Activated CD4-positive, alpha-beta T cell treated with anti-CD3 and anti-CD28 coated beads, Interleukin-2, Interleukin-6, amounts not matched to agents 100 ng/mL and 50 ng/mL, durations not matched to agents 16 hours and 8 hours (primary cell): ENCODE data around the gene SAMD4A.

Experiments
- DNase-seq: peaks from one replicate; pipeline ENCODE4 v3.0.0-alpha.2; 2020

Gene SAMD4A

DNA sequence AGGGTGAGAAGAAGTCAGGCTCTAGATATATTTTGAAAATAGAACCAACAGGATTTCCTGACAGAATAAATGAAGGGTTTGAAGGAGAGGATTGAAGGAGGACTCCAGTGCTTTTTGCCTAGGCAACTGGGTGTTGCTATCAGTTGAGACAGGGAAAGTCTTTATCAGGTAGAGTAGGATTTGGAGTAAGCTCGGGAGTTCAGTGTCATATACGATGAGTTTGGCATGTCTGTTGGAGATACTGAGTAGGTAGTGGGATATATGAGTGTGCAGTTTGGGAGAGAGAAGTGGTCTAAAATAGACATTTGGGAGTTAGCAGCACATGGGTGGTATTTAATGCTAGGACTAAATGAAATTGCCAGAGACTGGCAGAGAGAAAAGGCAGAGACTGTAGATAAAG lies 141.2 kb downstream of the SAMD4A start:
- no peak for DNase-seq

DNA sequence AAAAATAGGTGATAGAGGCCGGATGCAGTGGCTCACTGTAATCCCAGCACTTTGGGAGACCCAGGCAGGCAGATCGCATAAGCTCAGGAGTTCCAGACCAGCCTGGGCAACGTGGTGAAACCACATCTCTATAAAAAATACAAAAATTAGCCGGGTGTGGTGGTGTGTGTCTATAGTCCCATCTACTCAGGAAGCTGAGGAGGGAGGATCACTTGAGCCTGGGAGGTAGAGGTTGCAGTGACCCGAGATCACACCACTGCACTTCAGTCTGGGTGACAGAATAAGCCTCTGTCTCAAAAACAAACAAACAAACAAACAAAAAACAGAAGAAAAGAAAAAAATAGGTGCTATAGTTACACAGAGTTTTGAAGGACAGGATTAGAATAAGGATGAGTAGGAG lies 142.1 kb downstream of the SAMD4A start:
- DNase-seq, result no peak

DNA sequence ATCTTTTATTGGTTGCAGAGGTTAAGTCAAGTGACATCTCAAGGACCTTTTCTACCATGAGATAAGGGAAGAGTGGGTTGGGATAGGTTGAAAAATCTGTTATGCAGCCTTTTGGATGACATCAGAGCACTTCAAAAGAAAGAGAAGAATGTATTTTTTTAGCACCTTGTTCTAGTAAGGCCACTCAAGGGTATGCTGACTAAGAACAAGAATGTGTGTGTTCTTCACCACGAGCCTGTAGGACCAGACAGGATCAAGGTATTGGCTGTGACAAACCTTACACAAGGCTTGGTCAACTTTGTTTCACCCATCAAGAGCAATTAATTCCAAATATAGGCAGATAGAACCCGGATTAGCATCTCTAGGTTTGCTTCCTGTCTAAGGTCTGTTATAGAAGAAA lies 142.5 kb downstream of the SAMD4A start:
- DNase-seq, result peak; percentile 72

DNA sequence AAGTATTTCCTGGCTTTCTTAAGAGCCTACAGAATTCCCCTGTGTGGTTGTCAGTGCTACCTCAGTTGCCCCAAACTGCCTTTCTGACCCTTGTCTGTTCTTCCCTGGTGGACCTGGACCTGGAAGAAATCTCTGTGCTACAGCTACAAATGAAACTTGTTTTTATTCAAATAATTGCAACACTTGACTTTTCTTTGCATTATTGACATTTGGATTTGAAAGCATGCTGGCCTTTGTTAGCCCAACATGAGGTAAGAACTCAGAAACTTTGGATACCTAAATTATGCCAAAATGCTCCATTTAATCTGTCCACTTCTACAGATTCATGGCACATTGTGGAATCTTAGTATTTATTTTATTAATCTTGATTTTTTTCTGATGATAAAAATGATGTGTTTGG lies 142.9 kb downstream of the SAMD4A start:
- no peak for DNase-seq

DNA sequence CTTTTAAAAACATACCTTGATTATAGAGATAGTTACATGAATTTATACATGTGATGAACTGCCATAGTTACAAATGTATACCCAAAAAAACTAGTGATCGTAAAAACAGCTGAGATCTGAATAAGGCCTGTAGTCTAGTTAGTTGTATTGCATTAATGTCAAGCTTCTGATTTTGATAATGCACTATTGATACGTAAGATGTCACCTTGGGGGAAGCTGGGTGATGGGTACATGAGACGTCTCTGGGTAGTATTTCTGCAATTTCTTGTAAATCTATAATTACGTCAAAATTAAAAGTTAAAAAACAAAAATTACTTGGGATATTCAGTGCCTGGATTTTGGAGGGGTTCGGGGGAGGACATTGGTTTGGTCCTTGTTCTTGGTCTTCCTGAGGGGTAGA lies 144.4 kb downstream of the SAMD4A start:
- no peak for DNase-seq

DNA sequence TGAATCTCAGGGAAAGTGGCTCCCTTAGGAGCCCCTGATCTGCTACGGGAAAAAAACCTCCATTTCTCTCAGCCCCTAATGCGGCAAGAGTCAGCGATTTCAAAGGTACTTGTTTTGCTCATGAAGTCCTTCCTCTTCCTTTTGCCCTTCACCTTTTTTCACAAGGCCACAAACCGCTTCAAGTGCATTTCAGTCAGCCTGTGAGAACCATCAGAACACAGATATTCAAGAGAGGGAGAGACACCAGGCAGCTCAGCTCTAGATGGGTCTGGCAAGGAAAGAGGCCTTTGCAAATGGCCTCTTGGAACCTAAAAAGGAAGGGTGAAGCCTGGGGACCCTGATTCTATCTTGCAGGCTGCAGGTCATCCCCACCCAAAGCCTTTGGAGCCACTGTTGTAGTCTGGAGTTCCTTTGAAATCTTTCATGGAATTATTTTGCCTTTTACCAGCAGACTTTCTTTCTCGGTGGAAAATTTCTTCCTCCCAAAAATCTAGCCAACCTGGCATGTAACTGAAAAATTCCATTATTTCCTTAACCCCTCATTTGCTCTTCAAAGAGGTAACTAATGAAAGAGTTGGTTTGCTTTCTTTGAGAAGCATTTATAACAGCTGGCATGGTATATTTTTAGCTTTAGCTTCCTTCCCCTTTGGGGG lies 145.0 kb downstream of the SAMD4A start:
- DNase-seq, result no peak

DNA sequence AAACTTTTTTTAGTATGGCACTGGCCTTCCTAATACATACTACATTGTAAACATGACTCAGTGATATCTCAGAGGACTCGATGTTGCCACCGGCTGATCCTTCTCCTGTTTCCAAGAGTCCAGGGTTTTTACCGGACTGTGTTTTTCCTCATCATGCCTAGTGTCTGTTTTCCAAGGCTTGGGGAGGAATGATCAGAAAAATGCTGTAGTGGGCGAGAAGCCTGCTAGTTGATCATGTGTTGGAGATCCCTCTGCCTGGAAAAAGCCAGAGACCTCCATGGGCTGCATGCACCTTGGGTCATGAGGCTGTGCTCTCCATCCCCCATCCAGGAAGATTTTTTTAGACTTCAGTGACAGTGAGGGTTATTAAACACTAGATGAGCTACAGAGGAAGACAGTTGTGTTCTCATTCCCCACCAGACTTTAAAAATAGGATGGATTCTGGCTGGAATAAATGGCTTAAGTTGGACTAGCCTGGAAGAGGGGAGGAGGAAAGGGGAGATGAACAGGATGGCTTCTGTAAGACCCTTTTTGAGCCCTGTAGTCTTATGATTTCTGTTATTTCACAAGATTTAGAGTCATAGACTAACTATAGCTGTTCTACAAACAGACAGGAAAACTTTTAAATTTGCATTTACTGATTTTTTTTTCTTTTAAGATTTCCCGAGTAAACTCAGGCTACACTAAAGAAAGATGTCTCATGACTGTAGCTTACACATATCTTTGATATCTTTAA lies 145.7 kb downstream of the SAMD4A start:
- no peak for DNase-seq

DNA sequence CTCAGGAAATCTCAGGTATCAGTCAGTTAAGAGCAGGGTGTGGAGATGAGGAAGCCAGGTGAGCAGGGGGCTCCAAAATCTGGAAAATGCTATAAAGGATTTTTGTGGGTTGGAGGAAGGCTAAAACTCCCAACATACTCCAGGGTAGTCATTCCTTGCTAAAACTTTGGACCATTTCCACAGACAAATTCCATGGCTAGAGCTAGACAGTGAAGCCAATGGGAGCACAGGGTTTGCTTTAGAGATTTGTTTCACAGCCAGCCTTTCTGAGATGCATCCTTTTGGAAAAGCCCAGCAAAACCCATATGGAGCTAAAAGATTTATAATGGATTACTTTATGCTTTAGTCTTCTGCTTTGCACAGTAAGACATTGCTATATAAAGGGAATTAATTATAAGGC lies 146.5 kb downstream of the SAMD4A start:
- no peak for DNase-seq

DNA sequence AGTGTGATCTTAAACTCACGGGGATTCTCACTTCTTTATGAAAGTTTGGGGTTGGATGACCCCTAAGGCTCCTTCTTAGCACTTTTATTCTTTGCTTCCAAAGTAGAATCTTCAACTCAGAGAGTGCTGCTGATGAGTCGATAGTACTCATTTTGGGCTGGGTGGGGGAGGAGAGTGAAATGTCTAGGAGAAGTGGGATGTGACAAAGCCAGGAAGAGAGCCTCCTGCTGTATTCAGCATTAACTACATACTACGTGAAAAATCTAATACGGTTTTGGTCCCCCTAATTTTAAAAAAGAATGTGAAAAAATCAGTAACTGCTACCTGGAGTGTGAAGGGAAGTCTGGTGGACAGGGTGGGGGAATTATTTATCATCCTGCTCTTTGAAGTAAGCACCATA lies 148.3 kb downstream of the SAMD4A start:
- DNase-seq, result no peak

DNA sequence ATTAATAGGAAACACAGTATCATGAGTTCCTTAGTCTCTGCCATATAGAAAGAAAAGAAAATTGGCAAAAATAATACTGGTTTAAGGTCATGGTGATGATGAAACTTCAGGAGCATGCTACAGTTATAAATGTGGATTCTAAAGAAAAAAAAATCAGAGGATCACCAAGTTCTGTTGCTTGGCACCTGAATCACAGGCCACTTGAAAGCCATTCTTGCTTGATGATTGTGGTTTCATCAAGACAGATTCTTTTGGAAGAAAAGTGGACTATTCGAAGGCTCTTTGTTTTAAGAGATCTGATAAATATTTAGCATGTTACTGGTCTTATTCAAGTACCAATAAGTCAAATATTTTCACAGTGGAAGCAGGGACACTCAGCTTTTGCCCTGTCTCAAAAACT lies 148.9 kb downstream of the SAMD4A start:
- no peak for DNase-seq

DNA sequence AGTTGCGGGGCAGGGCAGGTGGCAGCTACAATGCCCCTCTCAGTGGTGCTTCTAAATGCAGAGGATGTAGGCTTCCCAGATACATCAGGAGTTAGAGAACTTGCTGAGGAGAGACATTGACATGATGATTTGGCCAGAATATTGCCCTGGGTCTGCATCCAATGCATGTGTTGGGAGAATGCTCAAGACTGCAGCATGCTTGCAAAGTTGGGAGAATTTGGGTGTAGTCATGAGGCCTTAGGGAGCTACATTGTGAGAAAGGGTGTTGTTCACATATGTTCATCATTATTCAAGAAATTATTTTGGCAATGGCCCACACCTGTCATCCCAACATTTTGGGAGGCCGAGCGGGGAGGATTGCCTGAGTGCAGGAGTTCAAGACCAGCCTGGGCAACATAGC lies 149.9 kb downstream of the SAMD4A start:
- DNase-seq, result no peak

DNA sequence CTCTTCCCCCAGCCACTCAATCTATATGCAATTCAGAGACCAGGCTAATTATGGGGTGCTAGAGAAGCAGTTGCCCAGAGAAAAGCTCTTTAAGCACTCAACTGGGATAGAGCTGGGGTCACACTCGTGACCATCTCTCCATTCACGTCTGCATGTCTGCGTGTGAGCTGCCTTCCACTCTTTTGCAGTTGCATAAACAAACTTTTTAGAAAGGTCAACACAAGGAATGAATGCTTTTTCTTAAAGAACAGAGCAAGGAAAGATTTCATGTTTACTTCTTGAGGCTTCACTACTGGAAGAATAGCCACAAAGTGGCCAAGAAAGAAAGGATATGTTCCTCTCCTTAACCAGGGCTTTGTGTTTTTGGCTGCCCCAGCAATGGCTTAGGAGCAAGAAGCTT lies 151.1 kb downstream of the SAMD4A start:
- no peak for DNase-seq

DNA sequence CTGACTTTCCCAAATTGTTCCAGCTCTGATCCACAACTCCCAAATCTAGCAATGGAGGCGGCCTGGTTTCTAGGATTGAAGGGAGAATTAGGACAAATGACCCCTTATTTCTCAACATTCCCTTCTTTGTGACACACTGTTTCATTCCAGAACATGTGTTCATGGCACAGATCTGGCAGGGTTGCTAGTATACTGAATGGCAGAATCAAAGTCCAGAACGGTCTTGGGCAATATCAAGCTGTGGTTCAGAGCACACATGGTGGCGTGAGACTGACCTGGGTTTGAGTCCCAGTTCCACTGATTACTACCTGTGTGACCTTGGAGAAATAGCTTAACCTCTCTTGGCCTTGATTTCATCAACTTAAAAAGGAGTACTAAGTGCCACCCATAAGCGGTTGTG lies 152.5 kb downstream of the SAMD4A start:
- DNase-seq, result no peak

DNA sequence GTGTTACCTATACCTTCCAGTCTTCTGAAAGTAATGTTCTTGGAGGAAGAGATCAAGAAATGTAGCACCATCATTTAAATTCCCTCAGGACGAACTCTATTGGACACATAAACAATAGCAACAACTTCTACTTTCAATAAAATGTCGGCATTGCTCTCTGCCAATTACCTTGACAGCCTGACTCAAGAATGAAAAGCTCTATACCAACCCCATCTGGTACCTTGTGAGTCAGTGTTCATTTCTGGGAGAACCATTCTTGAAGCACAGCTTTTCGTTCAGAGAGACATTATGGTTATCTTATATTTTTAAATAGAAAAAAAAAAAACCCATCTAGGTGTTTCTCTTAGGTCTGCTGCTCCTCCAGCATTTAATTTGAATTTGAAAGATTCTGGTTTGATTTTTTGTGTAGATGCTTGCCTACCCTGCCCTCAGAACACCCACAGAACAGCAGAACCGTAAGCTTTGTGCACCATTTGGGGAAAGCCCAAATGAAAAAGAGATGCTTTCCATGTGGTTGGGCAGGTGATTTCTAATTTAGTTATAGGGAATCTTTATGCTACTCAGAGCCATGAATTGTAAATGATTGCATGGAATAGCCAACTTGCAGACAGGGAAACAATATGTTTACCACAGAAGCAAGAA lies 156.0 kb downstream of the SAMD4A start:
- DNase-seq, result peak; percentile 57

DNA sequence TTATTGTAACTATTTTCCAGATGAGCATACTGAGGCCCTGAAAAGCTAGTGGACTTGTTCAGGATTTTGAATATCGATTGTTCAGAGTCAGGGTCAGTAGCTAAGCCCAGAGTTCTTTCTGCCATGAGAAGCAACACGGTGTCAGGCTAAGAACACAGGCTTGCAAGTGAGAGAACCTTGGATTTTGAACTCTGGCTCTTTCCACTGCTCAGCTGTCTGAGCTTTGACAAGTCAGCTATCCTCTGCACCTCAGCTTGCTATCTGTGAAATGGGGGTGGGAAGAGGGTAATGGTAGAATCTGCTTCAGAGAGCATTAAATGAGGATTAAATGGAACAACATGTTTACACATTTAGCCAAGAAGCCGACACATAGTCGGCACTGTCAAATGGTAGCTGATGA lies 157.2 kb downstream of the SAMD4A start:
- DNase-seq, result no peak

DNA sequence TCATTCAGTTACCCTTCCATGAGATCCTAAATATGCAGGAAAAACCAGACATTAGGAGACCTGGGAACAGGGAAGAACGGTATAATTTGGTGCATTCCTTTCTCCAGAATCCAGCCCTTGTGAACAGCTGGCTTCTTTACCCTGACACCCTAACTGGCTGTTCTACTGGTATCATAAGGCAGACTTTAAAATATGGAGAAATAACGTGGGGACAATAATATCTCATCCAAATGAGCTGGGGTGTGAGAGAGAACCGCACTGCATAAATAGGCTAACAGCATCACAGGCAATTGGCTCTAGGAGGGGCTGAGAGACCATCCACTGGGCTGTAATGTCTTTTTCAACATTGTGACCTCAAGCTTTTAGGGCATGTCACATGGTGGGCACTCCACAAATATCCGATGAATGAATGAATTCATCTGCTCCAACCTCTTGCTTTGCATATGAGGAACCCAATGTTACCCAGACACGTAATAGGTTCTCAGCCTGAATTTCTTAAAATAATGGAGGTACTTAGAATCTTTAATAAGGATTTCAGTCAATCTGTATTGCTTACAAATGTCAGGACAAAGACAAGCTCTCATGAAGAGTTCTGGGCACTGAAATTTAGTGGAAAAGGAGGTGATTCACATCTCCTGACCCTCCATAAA lies 157.9 kb downstream of the SAMD4A start:
- no peak for DNase-seq

DNA sequence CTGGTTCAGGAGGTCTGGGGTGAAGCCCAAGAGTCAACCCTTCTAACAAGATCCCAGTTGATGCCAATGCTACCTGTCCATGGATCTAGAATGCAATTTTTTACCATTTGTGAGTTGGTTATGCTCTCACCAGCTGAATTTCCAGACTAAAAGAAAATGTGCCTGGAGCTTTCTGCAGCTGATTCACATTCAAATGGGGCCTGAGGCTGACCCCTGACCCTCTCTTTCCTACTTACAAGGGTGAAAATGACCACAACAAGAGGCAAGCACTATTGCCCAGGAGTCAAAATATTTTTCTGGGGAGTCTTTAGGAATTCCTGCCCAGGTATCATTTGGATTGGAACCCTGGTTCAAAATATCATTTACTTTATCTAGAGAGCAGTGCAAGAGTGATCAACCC lies 159.1 kb downstream of the SAMD4A start:
- DNase-seq, result no peak

DNA sequence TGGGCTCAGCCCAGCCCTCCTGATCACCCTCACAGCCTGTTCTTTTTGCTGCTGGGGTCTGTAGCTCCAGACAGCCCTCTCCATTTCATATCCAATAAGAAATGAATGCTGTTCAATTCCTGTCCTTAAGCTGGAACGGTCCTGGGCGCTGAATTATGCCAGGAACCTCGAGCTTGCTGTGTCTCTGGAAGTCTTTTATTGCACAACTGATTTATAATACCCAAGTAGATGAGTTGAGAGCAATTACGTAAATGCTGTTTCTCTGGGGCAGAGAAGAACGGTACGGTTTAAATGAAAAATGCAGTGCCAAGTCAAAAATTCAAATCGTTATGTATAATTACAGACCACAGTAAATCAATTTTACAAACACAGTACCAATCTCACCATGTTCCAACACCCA lies 161.0 kb downstream of the SAMD4A start:
- DNase-seq, result no peak

DNA sequence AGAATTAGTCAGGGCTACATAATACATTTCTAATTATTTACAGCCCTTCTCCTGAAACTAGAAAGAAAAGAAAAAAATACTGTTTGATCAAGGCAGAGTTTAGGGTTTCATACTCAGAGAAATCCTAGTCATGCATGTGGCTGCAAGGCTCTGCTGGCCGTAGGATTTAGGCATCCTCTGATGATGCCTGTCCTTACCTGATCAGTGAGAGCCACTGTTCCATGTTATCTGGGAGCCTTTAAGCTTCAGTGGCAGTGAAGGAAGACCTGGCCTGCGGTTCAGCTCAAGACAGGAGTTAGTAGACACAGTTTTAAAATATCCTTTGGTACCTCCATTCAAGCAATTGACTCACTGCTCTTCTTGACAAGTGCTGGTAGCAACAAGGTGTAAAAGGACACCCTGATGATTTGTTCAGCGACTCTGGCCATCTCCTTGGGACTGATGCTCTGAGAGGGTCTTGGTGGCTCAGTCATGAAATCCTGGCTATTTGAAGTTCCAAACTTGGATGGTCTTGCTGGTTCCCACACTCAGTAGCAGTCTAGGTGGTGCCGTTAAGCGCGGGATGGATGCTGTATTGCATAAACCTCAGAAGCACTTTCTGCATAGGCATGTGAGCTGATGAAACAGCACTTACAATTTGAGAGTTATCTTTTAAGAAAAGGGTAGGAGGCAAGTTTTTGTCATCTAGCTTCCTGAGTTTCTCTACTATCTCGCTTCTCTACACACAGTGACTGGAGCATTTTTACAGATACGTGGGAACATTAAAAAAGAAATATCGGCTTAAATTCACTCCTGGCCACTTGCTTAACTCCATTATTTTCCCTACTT lies 162.0 kb downstream of the SAMD4A start:
- no peak for DNase-seq

DNA sequence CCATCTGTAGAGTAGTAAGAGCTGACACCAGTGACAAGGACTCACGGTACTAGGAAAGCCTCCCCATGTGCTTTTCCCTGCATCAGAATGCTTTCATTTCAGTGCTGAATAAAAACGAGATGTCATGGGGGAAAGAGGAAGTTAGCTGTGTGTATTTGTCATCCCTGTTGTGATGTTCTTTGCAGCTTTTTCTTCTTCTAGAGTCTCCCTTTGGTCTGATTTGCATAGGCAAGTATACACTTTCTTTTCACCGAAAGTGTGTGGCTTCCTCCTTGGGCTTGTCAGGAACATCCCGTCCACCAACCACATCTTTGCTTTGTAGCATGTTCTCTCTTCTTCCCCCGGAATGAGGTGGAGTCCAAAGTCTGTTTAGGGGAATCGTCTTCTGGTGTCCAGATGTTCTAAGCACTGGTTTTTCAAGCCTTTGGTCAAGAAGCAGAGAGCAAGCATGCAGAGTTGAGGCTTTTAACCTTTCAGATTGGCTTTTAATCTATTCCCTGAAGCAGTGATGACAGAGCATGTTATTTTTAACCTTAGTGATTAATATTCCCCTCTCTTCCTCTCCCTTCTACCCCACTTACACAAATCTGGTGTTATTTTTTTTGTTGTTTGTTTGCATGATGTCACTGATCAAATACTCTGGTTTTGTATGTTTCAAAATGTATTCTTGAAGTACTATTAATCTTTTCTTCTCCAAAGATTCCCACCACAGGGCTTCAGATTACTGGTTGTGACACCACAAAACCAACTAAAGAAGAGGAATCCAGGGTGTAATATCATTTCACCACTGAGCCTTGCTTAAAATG lies 163.4 kb downstream of the SAMD4A start:
- peak; percentile 89 for DNase-seq

DNA sequence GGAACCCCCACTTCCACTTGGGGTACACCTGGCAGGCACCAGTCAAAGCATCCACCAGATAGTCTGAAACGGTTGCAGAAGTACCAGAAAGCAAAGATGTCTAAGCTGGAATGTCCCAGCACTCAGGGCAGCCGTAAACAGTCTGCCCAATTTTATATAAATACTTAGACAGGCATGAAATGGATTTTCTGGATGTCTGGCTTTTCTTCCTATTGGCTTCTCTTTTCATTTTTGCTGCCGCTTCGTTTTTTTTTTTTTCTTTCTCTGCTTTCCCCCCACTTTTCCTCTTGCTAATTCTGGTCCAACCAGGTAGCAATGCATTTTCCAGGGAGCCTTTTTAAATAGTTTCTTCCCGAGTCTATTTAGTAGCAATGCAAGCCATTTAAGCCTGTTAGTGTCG lies 168.0 kb downstream of the SAMD4A start:
- no peak for DNase-seq

DNA sequence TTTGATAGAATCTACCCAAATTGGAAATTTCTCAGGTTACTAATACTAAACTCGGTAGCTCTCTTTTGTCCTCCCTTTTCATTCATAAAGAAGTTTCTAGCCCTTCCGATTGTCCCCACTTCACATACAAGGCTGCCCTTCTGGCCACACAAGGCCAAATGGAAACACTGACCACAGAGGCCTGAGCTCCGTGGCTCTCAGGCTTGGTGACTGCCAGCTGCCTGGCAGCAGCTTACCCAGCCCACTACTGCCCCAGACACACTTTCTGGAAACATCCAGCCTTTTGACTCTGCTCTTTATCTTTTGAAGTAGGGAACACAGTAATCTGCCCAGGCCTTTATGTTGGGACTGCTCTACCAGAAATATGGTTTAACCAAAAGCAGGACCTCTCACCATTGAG lies 168.5 kb downstream of the SAMD4A start:
- no peak for DNase-seq
